HepG2 (cell line): ENCODE results near the gene SHOX.

Source experiments
- HCFC1 ChIP-seq: fragments of 150-350 bp; IDR thresholded peaks from 2 replicates; pipeline ENCODE4 v1.6.1; 2014; ENCODE audit warnings: low read depth, low read length
- HNF4A ChIP-seq: sonication (generic); formaldehyde crosslinking; IDR thresholded peaks from 2 replicates; pipeline ENCODE4 v1.4.0; 2020; ENCODE audit warnings: missing genetic modification reagents
- HOXD1 ChIP-seq: sonication (generic); formaldehyde crosslinking; IDR thresholded peaks from 2 replicates; pipeline ENCODE4 v1.5.0; 2020; ENCODE audit warnings: missing genetic modification reagents
- IKZF1 ChIP-seq: fragments of 450-650 bp; IDR thresholded peaks from 2 replicates; pipeline ENCODE4 v1.7.1; 2016
- POLR2A ChIP-seq, 2 experiments: IDR thresholded peaks; 2 replicates each; pipeline ENCODE4 v1.6.1; 2011; ENCODE audit warnings: low read depth in 2 of 2, low read length in 2 of 2, mild to moderate bottlenecking in 1 of 2, moderate library complexity in 1 of 2; ENCODE audit not compliant: insufficient read depth in 1 of 2
- ZFY ChIP-seq: sonication (generic); formaldehyde crosslinking; IDR thresholded peaks from 2 replicates; pipeline ENCODE4 v1.4.0; 2020; ENCODE audit warnings: missing genetic modification reagents

DNA sequence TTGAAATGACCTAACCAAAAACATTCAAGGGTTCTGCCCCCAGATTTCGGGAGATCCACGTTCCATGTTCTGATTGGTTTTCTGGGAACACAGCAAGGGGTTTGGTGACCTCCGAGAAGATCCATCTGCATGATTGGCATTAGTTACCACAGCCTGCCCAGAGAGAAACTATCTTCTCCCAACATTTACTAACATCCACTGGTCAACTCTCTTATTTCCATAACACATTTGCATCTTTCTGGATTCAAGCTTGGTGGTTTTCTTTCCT lies 15.6 kb downstream of the SHOX start:
- no peak for TF ChIP-seq HNF4A (CRISPR knock-in tag)
- TF ChIP-seq ZFY (CRISPR knock-in tag) = no peak
- no peak for TF ChIP-seq HOXD1 (CRISPR knock-in tag)
- no peak for TF ChIP-seq IKZF1
- no peak for TF ChIP-seq POLR2A (IDR thresholded peaks at IDR 0.05; ENCODE audit: insufficient read depth in 1 of 2, low read depth in 2 of 2, low read length in 2 of 2)
- TF ChIP-seq HCFC1 = no peak
